Left lung (tissue), 10 donors: ENCODE measurements around the gene LPCAT3. TPM values are rescaled to one million over a fixed set of nuclear protein-coding genes. Genes with fewer than 3 reads are reported as not detected.

Experiments
- ATAC-seq: fragments of 200-7000 bp; cut with Tn5 transposase; one replicate; pipeline ENCODE4 v1.9.1; 2020; ENCODE audit warnings: moderate library complexity
- DNase-seq, 4 donors: peaks; one replicate each; pipeline ENCODE4 v3.0.0-alpha.2; 2013 to 2020
- H3K27ac ChIP-seq, 2 donors: fragments of 200-600 bp; sonication (generic) in 1 of 2; one replicate each; pipeline versions ENCODE4 v1.5.0 to v1.8.0; 2020 to 2021
- H3K27me3 ChIP-seq, 2 donors: fragments of 200-600 bp; sonication (generic) in 1 of 2; one replicate each; pipeline versions ENCODE4 v1.5.0 to v1.8.0; 2020 to 2021
- H3K36me3 ChIP-seq, 2 donors: fragments of 200-600 bp; sonication (generic) in 1 of 2; one replicate each; pipeline versions ENCODE4 v1.5.0 to v1.8.0; 2020 to 2021
- H3K4me1 ChIP-seq, 2 donors: fragments of 200-600 bp; one replicate each; pipeline ENCODE4 v1.8.0; 2021
- H3K4me3 ChIP-seq, 2 donors: fragments of 200-600 bp; sonication (generic) in 1 of 2; one replicate each; pipeline versions ENCODE4 v1.5.0 to v1.8.0; 2020 to 2021; ENCODE audit warnings: mild to moderate bottlenecking in 1 of 2
- H3K9me3 ChIP-seq, 2 donors: fragments of 200-600 bp; sonication (generic) in 1 of 2; one replicate each; pipeline versions ENCODE4 v1.5.0 to v1.8.0; 2020 to 2021
- CTCF ChIP-seq, 2 donors: fragments of 200-600 bp; sonication (generic) in 1 of 2; IDR thresholded peaks; one replicate each; pipeline versions ENCODE4 v1.5.0 to v1.8.0; 2021; ENCODE audit warnings: antibody characterized with exemption in 2 of 2
- intact Hi-C, 2 donors: fragments of 100-400 bp; cut with DNase I; formaldehyde crosslinking; loops; one replicate each; pipeline versions ENCODE4 v1.11.2 to v1.14.2; 2022
- polyA plus RNA-seq, 6 donors: library from polyadenylated mRNA; unstranded; fragments of 120-200 nt; gene quantifications; one replicate each; pipeline ENCODE4 v1.2.1, GENCODE V29; 2013; ENCODE audit not compliant: insufficient read length in 6 of 6
- total RNA-seq, 2 donors: library from RNA; stranded (reverse); fragmentation: NEBNext Ultra II Directional; extraction: Animal tissue kit (Norgen Biotek cat#: 25700); gene quantifications; one replicate each; pipeline ENCODE4 v1.2.1, GENCODE V29; 2021
- donor health status: DM: no; HTN: yes; CAD: no.
- donor health status: DM: no; HTN: no; CAD: no.

Gene LPCAT3
- total and polyA plus RNA-seq, 8 donors = 54.7 to 108 (median 64.7) TPM

- ATAC-seq = peak; percentile 92
- peak; percentile 29 to 86 (median 82) for DNase-seq
- Histone ChIP-seq H3K9me3 (no peaks in the 10 kb centered on the region), H3K27me3 (no peaks in the 10 kb centered on the region), H3K27ac (peak overlapping the region; percentile 75 to 82), H3K4me1 (no peaks in the 10 kb centered on the region), H3K36me3 (peaks cover 0 to 39% of the 10 kb centered on the region in 2 donors), H3K4me3 (no peak overlapping the region)
- intact Hi-C loops = no loop called here
- TF ChIP-seq CTCF (IDR thresholded peaks at IDR 0.05) = no peak
Observed at GRCh38 chr12:6987956-6988553, 30.2 kb downstream of the LPCAT3 start.

GRCh38 chr12:6982532-6982931 is 35.7 kb downstream of the LPCAT3 start:
- peaks cover 0 to 4% of the 10 kb centered on the region in 2 donors for H3K4me1 ChIP-seq
- DNase-seq (no peak), ATAC-seq (no peak)
- no peak overlapping the region for H3K27ac ChIP-seq
- H3K9me3 ChIP-seq = no peaks in the 10 kb centered on the region
- TF ChIP-seq CTCF (IDR thresholded peaks at IDR 0.05) = no peak
- no peak overlapping the region for H3K4me3 ChIP-seq
- no peaks in the 10 kb centered on the region for H3K27me3 ChIP-seq
- intact Hi-C loops = no loop called here
- peaks cover 0 to 82% of the 10 kb centered on the region in 2 donors for H3K36me3 ChIP-seq

- Histone ChIP-seq H3K27me3 (no peaks in the 10 kb centered on the region), H3K4me3 (no peak overlapping the region), H3K9me3 (no peaks in the 10 kb centered on the region), H3K27ac (peak overlapping the region in 1 of 2 donors; percentile 37), H3K36me3 (peaks cover 0 to 85% of the 10 kb centered on the region in 2 donors), H3K4me1 (peaks cover 0 to 4% of the 10 kb centered on the region in 2 donors)
- intact Hi-C loops = no loop called here
- ATAC-seq = no peak
- DNase-seq = no peak
- no peak for TF ChIP-seq CTCF (IDR thresholded peaks at IDR 0.05)
Observed at GRCh38 chr12:6981152-6982052, 36.9 kb downstream of the LPCAT3 start.

- intact Hi-C loops = no loop called here
- Histone ChIP-seq H3K36me3 (peaks cover 0 to 86% of the 10 kb centered on the region in 2 donors), H3K27ac (peak overlapping the region; percentile 37 to 55), H3K9me3 (no peaks in the 10 kb centered on the region), H3K27me3 (no peaks in the 10 kb centered on the region), H3K4me3 (no peak overlapping the region), H3K4me1 (peaks cover 0 to 4% of the 10 kb centered on the region in 2 donors)
- ATAC-seq (peak; percentile 67), DNase-seq (no peak)
- no peak for TF ChIP-seq CTCF (IDR thresholded peaks at IDR 0.05)
Observed at GRCh38 chr12:6980740-6981139, 37.5 kb downstream of the LPCAT3 start.

GRCh38 chr12:6980075-6980474 is 38.2 kb downstream of the LPCAT3 start:
- no peak for ATAC-seq
- intact Hi-C loops = no loop called here
- H3K27ac ChIP-seq = peak overlapping the region; percentile 37 to 55
- no peak overlapping the region for H3K4me3 ChIP-seq
- TF ChIP-seq CTCF (IDR thresholded peaks at IDR 0.05) = no peak
- H3K9me3 ChIP-seq = no peaks in the 10 kb centered on the region
- no peaks in the 10 kb centered on the region for H3K27me3 ChIP-seq
- peaks cover 0 to 4% of the 10 kb centered on the region in 2 donors for H3K4me1 ChIP-seq
- H3K36me3 ChIP-seq = peaks cover 0 to 89% of the 10 kb centered on the region in 2 donors
- DNase-seq = no peak
